Measurements from ENCODE around the gene METTL5. TPM values are rescaled to one million over a fixed set of nuclear protein-coding genes. Genes with fewer than 3 reads are reported as not detected.

The METTL5 gene
- total RNA-seq, 1 donor from 2014 or later: 33.2 TPM

- DNase-seq: no peak
- TF ChIP-seq CTCF (IDR thresholded peaks at IDR 0.05): no peak
- intact Hi-C loops (cut with DNase I): no loop called here
These were observed 26.3 kb downstream of the METTL5 start for GRCh38 chr2:169798397-169798717.

GRCh38 chr2:169797601-169798000 lies 27.1 kb downstream of the METTL5 start:
- Histone ChIP-seq H3K4me3 (no peak overlapping the region), H3K27me3 (ENCODE audit: low read depth) (no peaks in the 10 kb centered on the region), H3K27ac (no peak overlapping the region), H3K9me3 (no peaks in the 10 kb centered on the region), H3K36me3 (peaks cover 18% of the 10 kb centered on the region), H3K4me1 (peaks cover 16% of the 10 kb centered on the region)
- no peak for DNase-seq
- intact Hi-C loops (cut with DNase I): no loop called here
- TF ChIP-seq CTCF (IDR thresholded peaks at IDR 0.05): no peak
- no peak for ATAC-seq

More at GRCh38 chr2:169798397-169798717, 26.3 kb downstream of the METTL5 start:
- H3K27ac ChIP-seq: peak overlapping the region; percentile 85
- no peaks in the 10 kb centered on the region for H3K27me3 ChIP-seq (ENCODE audit: low read depth)
- no peak for ATAC-seq
- peaks cover 24% of the 10 kb centered on the region for H3K36me3 ChIP-seq
- peaks cover 19% of the 10 kb centered on the region for H3K4me1 ChIP-seq
- no peaks in the 10 kb centered on the region for H3K9me3 ChIP-seq
- peak overlapping the region; percentile 85 for H3K4me3 ChIP-seq

GRCh38 chr2:169796441-169796840 lies 28.3 kb downstream of the METTL5 start:
- no peak overlapping the region for H3K4me3 ChIP-seq
- no peaks in the 10 kb centered on the region for H3K9me3 ChIP-seq
- peaks cover 6% of the 10 kb centered on the region for H3K36me3 ChIP-seq
- DNase-seq: no peak
- intact Hi-C loops (cut with DNase I): no loop called here
- ATAC-seq: no peak
- TF ChIP-seq CTCF (IDR thresholded peaks at IDR 0.05): no peak
- H3K4me1 ChIP-seq: peaks cover 10% of the 10 kb centered on the region
- no peaks in the 10 kb centered on the region for H3K27me3 ChIP-seq (ENCODE audit: low read depth)
- no peak overlapping the region for H3K27ac ChIP-seq

DNA sequence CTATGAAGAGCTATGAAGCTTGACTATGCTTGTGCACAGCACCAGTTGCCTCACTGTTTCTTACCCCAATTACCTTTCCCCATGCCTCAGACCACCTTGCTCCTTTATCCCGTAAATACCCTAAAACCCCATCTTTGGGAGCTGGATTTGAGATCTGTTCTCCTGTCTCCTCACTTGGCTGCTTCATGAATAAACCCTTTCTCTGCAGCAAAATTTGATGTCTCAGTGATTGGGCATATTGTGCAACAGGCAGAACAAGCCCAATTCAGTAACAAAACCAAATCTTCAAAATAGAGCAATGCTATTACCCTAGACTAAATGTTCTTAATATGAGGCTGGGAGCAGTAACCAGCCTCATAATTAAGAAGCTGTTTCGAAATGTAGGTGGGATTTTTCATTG lies 29.5 kb downstream of the METTL5 start:
- TF ChIP-seq CTCF (IDR thresholded peaks at IDR 0.05): no peak
- Histone ChIP-seq H3K9me3 (no peaks in the 10 kb centered on the region), H3K4me3 (no peak overlapping the region), H3K27ac (no peak overlapping the region), H3K36me3 (no peaks in the 10 kb centered on the region), H3K27me3 (ENCODE audit: low read depth) (no peaks in the 10 kb centered on the region), H3K4me1 (peaks cover 8% of the 10 kb centered on the region)
- intact Hi-C loops (cut with DNase I): no loop called here
- ATAC-seq (no peak), DNase-seq (no peak)

DNA sequence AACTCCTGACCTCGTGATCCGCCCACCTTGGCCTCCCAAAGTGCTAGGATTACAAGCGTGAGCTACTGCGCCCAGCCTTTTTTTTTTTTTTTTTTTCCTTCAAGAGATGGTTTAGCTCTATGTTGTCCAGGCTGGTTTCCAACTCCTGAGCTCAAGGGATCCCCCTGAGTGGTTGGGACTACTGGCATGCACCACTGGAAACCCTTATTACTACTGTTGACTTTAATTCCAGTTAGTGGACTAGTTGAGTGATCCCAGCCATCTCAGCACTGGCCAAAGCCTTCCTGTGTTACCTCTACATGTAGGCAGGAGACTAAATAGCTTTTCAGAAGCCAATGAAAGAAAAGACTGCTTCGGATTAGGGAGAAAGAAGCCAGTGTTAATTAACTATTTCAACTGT lies 34.1 kb downstream of the METTL5 start:
- ATAC-seq (no peak), DNase-seq (no peak)
- H3K27me3 ChIP-seq (ENCODE audit: low read depth): no peaks in the 10 kb centered on the region
- no peak overlapping the region for H3K4me3 ChIP-seq
- no peak for TF ChIP-seq CTCF (IDR thresholded peaks at IDR 0.05)
- intact Hi-C loops (cut with DNase I): no loop called here
- H3K36me3 ChIP-seq: no peaks in the 10 kb centered on the region
- no peak overlapping the region for H3K27ac ChIP-seq
- H3K9me3 ChIP-seq: no peaks in the 10 kb centered on the region
- H3K4me1 ChIP-seq: peaks cover 4% of the 10 kb centered on the region

- no peak for TF ChIP-seq CTCF (IDR thresholded peaks at IDR 0.05)
- DNase-seq: no peak
- Histone ChIP-seq H3K4me1 (no peaks in the 10 kb centered on the region), H3K4me3 (no peak overlapping the region), H3K9me3 (no peaks in the 10 kb centered on the region), H3K27me3 (ENCODE audit: low read depth) (no peaks in the 10 kb centered on the region), H3K36me3 (no peaks in the 10 kb centered on the region), H3K27ac (no peak overlapping the region)
- intact Hi-C loops (cut with DNase I): no loop called here
- ATAC-seq: no peak
These were observed 42.2 kb downstream of the METTL5 start for GRCh38 chr2:169782513-169782912.

All from lower lobe of right lung (tissue), 2 donors.